Activated effector memory CD4-positive, alpha-beta T cell treated with Interleukin-2 at 50 U/mL for 16 hours (primary cell): ENCODE measurements around the gene SBF1.
"Not testable (repeated sequence)": the region's sequence is repeated elsewhere in the genome, so short reads cannot be mapped to it uniquely, and the experiment has no call there.

ENCODE experiments used
- DNase-seq: peaks from one replicate; pipeline ENCODE4 v3.0.0-alpha.2; 2020

SBF1 gene

GRCh38 chr22:50474710-50475651 is at the start of gene SBF1:
Gene SBF1, minus strand, starts transcription at chr22:50475035. Its CDS starts 195 bp downstream, at chr22:50474840.
- DNase-seq: peak; percentile 88

DNA sequence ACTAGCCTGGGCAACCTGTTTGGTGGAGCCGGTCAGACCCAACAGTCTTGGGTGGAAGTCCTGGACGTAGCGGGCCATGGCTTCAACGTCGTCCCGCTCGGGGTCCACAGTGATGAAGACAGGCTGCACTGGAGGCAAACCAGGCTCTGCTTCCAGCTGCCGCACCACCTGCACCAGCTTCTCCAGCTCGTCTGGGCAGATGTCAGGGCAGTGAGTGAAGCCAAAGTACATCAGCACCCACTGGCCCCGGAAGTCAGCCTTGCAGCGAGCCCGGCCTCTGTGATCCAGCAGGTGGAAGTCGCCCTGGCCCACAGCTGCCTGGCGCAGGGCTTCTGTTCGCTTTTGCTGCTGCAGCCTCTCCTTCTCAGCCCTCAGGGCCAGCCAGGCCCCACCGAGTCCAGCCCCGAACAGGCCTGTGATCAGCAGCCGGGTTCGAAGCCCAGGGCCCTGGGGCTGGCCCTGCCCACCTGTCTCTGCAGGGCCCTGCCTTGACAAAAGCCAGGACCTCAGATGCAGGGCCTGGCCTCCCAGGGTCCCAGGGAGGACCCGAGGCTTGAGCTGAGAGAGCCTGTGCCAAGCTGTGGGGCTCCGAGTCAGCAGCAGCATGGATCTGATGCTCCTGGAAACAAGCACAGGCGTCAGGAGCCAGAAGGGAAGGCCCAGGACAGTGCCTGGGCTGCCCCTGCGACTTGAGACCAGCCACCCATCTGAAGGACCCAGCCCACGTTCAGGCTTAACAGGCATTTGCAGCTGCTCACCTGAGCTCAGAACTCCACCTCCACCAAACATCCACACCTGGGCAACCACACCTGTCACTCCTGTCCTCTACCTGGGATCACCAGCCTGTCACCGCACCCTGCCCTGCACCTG is 49.2 kb upstream of the SBF1 start:
- DNase-seq: no peak

GRCh38 chr22:50523458-50523805 is 48.6 kb upstream of the SBF1 start:
- no peak for DNase-seq

- no peak for DNase-seq
Measured at GRCh38 chr22:50522806-50523438, 48.1 kb upstream of the SBF1 start.

GRCh38 chr22:50522208-50522805 is 47.5 kb upstream of the SBF1 start:
- no peak for DNase-seq

DNA sequence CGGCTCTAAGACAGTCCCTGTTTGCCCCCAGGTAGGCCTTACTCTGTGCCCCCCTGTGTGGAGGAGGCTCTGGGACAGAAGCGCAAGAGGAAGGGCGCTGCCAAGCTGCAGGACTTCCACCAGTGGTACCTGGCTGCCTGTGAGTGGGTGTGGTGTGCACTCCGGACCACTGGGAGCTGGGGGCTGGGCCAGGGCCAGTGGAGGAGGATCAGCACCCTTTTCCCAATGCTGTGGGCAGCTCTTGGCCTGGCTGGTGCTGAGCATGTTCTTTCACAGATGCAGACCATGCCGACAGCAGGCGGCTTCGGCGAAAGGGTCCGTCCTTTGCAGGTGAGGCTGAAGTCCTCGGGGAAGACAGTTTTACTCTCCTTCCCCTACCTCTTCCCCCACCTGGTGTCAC is 46.9 kb upstream of the SBF1 start:
- DNase-seq: no peak

- no peak for DNase-seq
Measured at GRCh38 chr22:50520826-50521453, 46.1 kb upstream of the SBF1 start.

DNA sequence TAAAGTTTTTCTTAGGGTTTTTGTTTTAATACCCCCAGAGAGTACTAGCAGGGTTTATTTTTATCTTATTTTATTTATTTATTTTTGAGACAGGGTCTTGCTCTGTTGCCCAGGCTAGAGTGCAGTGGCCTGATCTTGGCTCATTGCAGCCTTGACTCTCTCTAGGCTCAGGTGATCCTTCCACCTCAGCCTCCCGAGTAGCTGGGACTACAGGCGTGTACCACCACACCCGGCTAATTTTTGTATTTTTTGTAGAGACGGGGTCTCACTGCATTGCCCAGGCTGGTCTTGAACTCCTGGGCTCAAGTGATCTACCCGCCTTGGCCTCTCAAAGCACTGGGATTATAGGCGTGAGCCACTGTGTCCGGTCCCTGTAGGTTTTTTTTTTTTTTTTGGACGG is 45.3 kb upstream of the SBF1 start:
- DNase-seq: not testable (repeated sequence)

- DNase-seq: no peak
Measured at GRCh38 chr22:50519151-50519550, 44.3 kb upstream of the SBF1 start.

- DNase-seq: no peak
Measured at GRCh38 chr22:50518606-50519005, 43.8 kb upstream of the SBF1 start.

DNA sequence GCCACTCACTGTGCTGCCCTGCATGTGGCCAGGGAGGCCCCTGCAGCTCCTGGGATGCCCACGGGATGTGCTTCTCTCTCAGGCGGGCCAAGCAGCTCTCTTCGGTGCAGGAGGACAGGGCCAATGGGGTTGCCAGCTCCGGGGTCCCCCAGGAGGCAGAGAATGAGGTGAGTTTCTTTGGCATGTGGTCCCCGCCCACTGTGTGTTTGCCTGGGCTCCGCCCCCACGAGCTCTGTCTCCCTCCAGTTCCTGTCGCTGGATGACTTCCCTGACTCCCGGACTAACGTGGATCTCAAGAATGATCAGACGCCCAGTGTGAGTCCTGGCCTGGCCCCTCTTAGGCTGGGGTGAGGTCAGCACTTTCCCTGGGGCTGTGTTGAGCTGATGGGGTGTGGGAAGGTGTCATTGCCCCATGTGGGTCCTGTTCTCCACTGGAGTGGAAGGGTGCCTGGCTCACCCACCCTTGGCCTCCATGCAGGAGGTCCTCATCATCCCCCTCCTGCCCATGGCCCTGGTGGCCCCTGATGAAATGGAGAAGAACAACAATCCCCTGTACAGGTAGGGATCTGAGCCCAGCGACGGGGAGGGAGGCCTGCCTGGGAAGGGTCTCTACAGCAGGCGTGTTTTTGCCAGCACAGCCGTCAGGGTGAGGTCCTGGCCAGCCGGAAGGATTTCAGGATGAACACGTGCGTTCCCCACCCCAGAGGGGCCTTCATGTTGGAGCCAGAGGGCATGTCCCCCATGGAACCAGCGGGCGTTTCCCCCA is 42.8 kb upstream of the SBF1 start:
- DNase-seq: no peak

- no peak for DNase-seq
Measured at GRCh38 chr22:50516891-50517290, 42.1 kb upstream of the SBF1 start.

- DNase-seq: no peak
Measured at GRCh38 chr22:50516068-50516467, 41.2 kb upstream of the SBF1 start.

- DNase-seq: no peak
Measured at GRCh38 chr22:50513175-50513574, 38.3 kb upstream of the SBF1 start.

GRCh38 chr22:50508897-50509296 is 34.1 kb upstream of the SBF1 start:
- DNase-seq: no peak

- DNase-seq: peak; percentile 96
Measured at GRCh38 chr22:50507991-50508884, 33.4 kb upstream of the SBF1 start, which contains the start of gene NCAPH2. Gene NCAPH2, plus strand, starts transcription at chr22:50508224. Its CDS starts 114 bp downstream, at chr22:50508338.

GRCh38 chr22:50507421-50507990 is 32.7 kb upstream of the SBF1 start, which contains the start of gene LMF2:
Gene LMF2, minus strand, starts transcription at chr22:50507702. Its CDS starts 27 bp downstream, at chr22:50507675.
- DNase-seq: peak; percentile 94

GRCh38 chr22:50506611-50507420 is 32.0 kb upstream of the SBF1 start:
- no peak for DNase-seq
